Activated T-helper 1 cell treated with anti-CD3 and anti-CD28 coated beads, Interleukin-12 subunit alpha, Interleukin-12 subunit beta, Interleukin-2, Interleukin-4 antibody, amounts not matched to agents 30 ng/mL and 10 ng/mL and 1 ng/mL, durations not matched to agents 14 hours and 24 hours and 36 hours (primary cell): ENCODE measurements around the gene IGF1R. TPM values are rescaled to one million over a fixed set of nuclear protein-coding genes. Genes with fewer than 3 reads are reported as not detected.

Source experiments
- DNase-seq: peaks from one replicate; pipeline ENCODE4 v3.0.0; 2021; ENCODE audit warnings: low spot score
- H3K27ac Mint-ChIP-seq: one replicate; pipeline ENCODE4 v1.8.0; 2021; ENCODE audit warnings: mild to moderate bottlenecking, mixed read lengths
- H3K27me3 Mint-ChIP-seq: one replicate; pipeline ENCODE4 v1.8.0; 2022; ENCODE audit warnings: mild to moderate bottlenecking, moderate library complexity, mixed read lengths; ENCODE audit not compliant: insufficient read depth
- H3K36me3 Mint-ChIP-seq: one replicate; pipeline ENCODE4 v1.8.0; 2021; ENCODE audit warnings: low read depth, mixed read lengths
- H3K4me1 Mint-ChIP-seq: one replicate; pipeline ENCODE4 v1.8.0; 2021; ENCODE audit warnings: low read depth, mixed read lengths
- H3K4me3 Mint-ChIP-seq: one replicate; pipeline ENCODE4 v1.8.0; 2021; ENCODE audit warnings: mild to moderate bottlenecking, moderate library complexity, mixed read lengths
- H3K9me3 Mint-ChIP-seq: one replicate; pipeline ENCODE4 v1.8.0; 2021; ENCODE audit warnings: mixed read lengths
- intact Hi-C: fragments of 100-400 bp; cut with micrococcal nuclease; formaldehyde crosslinking; loops from one replicate; pipeline ENCODE4 v1.15.1; 2024
- total RNA-seq: library from RNA; stranded (reverse); gene quantifications from 2 replicates; pipeline ENCODE4 v1.2.3, GENCODE V29; 2022

Gene IGF1R
- total RNA-seq, 1 donor from 2014 or later: 38.7 TPM

- Mint-ChIP-seq H3K4me1 (peaks cover 33% of the 10 kb centered on the region), H3K27me3 (no peaks in the 10 kb centered on the region), H3K27ac (no peak overlapping the region), H3K4me3 (no peak overlapping the region), H3K36me3 (no peaks in the 10 kb centered on the region), H3K9me3 (no peaks in the 10 kb centered on the region)
- DNase-seq: no peak
- intact Hi-C loops: no loop called here
These were observed 35.5 kb downstream of the IGF1R start for GRCh38 chr15:98683831-98684230.

GRCh38 chr15:98684436-98684835, 36.1 kb downstream of the IGF1R start:
- H3K27me3 Mint-ChIP-seq: no peaks in the 10 kb centered on the region
- no peak for DNase-seq
- H3K27ac Mint-ChIP-seq: no peak overlapping the region
- peaks cover 33% of the 10 kb centered on the region for H3K4me1 Mint-ChIP-seq
- no peaks in the 10 kb centered on the region for H3K9me3 Mint-ChIP-seq
- no peaks in the 10 kb centered on the region for H3K36me3 Mint-ChIP-seq
- H3K4me3 Mint-ChIP-seq: no peak overlapping the region
- intact Hi-C loops: no loop called here

DNA sequence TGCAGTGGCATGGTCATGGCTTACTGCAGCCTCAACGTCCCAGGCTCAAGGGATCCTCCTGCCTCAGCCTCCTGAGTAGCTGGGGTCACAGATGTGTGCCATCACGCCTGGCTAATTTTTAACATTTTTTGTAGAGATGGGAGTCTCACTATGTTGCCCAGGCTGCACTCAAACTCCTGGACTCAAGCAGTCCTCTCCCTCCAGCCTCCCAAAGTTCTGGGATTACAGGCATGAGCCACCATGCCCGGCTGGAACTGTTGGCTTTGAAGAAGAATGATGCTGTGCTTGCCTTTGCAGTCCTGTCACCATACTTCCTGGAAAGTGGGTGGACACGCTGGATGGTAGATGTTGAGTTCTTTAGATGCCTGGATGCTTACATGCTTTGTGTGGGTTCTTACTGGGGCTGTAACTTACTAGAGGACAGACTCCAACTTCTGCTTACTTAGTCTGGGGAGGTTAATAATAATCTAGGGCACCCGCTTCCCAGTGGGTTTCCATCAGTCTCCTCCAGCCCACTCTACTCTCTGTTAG, 36.7 kb downstream of the IGF1R start:
- Mint-ChIP-seq H3K4me3 (no peak overlapping the region), H3K27ac (no peak overlapping the region), H3K36me3 (no peaks in the 10 kb centered on the region), H3K27me3 (no peaks in the 10 kb centered on the region), H3K4me1 (peaks cover 33% of the 10 kb centered on the region), H3K9me3 (no peaks in the 10 kb centered on the region)
- intact Hi-C loops: no loop called here
- DNase-seq: no peak

DNA sequence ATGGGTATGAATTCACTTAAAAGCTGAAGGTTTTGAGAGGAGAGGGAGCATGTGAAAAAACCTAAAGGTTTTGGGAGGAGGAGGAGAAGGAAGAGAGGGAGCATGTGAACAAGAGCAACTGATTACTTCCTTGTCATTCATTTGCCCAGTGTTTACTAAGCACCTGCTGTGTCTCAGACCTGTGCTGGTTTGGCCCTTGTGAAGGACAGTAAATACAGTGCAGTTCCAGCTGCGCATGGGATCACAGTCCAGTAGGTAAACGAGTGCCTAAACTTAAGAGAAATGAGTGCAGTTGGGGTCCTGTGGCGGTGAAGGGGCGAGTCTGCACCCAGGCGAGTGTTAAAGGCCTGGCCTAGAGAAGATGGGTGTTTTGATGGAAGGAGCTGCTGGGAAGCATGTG, 38.6 kb downstream of the IGF1R start:
- no peak overlapping the region for H3K4me3 Mint-ChIP-seq
- H3K36me3 Mint-ChIP-seq: no peaks in the 10 kb centered on the region
- H3K4me1 Mint-ChIP-seq: peaks cover 29% of the 10 kb centered on the region
- no peak for DNase-seq
- no peaks in the 10 kb centered on the region for H3K27me3 Mint-ChIP-seq
- H3K27ac Mint-ChIP-seq: no peak overlapping the region
- intact Hi-C loops: no loop called here
- no peaks in the 10 kb centered on the region for H3K9me3 Mint-ChIP-seq

DNA sequence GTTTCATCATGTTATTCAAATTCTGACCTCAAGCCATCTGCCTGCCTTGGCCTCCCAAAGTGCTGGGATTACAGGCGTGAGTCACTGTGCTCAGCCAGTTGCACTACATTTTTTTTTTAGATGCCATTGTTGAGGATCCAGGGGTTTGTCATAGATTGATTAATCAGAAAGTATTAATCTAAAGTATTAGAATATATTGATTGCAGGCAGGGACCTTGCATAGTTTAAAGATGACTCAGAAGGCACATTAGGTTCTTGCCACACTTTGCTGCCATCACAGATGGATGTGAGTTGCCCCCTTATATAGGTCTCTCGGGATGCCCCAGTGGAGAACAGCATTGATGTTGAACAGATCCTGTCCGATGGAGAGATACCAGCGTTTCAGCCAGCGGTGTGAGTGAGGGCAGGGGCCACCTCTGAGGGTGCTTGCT, 41.1 kb downstream of the IGF1R start:
- H3K27ac Mint-ChIP-seq: no peak overlapping the region
- no peaks in the 10 kb centered on the region for H3K9me3 Mint-ChIP-seq
- DNase-seq: no peak
- peaks cover 15% of the 10 kb centered on the region for H3K4me1 Mint-ChIP-seq
- H3K4me3 Mint-ChIP-seq: no peak overlapping the region
- no peaks in the 10 kb centered on the region for H3K27me3 Mint-ChIP-seq
- no peaks in the 10 kb centered on the region for H3K36me3 Mint-ChIP-seq
- intact Hi-C loops: no loop called here

GRCh38 chr15:98690272-98690950, 42.1 kb downstream of the IGF1R start:
- Mint-ChIP-seq H3K27me3 (no peaks in the 10 kb centered on the region), H3K4me3 (no peak overlapping the region), H3K36me3 (no peaks in the 10 kb centered on the region), H3K4me1 (peaks cover 14% of the 10 kb centered on the region), H3K9me3 (no peaks in the 10 kb centered on the region), H3K27ac (no peak overlapping the region)
- intact Hi-C loops: no loop called here
- DNase-seq: no peak

DNA sequence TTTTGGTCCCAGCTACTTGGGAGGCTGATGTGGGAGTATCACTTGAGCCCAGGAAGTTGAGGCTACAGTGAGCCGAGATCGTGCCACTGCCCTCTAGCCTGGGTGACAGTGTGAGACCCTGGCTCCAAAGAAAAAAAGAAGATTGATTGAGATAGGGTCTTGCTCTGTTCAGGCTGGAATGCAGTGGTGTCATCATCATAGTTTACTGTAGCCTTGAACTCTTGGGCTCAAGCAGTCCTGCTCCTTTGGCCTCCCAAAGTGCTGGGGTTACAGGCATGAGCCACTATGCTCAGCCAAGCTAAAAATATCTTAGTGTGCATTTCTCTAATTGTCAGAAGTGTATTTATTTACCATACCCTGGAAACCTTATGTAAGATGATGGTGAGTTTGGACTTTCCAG, 43.9 kb downstream of the IGF1R start:
- peaks cover 7% of the 10 kb centered on the region for H3K4me1 Mint-ChIP-seq
- H3K27me3 Mint-ChIP-seq: no peaks in the 10 kb centered on the region
- H3K4me3 Mint-ChIP-seq: no peak overlapping the region
- intact Hi-C loops: no loop called here
- no peaks in the 10 kb centered on the region for H3K36me3 Mint-ChIP-seq
- DNase-seq: no peak
- H3K27ac Mint-ChIP-seq: no peak overlapping the region
- H3K9me3 Mint-ChIP-seq: no peaks in the 10 kb centered on the region

DNA sequence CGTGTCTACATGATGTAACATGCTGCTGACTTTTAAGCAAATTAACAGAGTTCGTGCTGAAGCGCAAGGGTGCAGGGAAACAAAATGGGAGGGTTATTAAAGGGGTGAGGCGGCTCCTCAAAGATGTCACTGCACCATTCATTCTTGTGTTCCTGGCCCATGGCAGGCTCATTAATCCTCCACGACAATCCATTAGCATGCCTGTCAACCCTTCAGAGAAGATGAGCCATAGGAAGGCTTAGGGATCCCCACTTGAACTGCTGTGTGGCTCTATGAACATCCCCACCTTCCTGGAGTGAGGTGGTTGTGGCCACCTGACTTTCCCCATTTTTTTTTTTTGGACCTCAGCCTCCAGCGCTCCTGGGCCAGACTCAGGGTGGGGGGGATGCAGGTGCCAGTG, 45.8 kb downstream of the IGF1R start:
- no peak overlapping the region for H3K4me3 Mint-ChIP-seq
- intact Hi-C loops: no loop called here
- peaks cover 11% of the 10 kb centered on the region for H3K4me1 Mint-ChIP-seq

DNA sequence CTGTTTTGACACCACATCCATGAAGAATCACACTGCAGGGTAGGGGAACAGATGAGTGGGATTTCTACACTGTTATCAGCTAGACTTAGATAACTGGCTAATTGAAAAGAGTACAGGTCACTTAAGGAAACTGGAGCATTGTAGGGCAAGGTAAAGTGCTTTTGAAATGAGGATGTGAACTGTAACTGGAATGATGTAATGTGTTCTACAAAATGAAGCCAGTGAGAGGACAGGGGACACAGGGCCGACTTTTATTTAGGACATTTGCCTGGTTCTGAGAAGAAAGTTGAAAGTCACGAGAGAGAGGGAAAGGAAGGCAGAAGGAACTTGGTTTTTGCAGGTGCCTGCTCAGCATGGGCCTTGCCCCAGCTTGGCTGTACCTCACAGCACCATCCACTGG, 50.5 kb downstream of the IGF1R start:
- no peaks in the 10 kb centered on the region for H3K36me3 Mint-ChIP-seq
- no peaks in the 10 kb centered on the region for H3K9me3 Mint-ChIP-seq
- peak overlapping the region; percentile 68 for H3K27ac Mint-ChIP-seq
- peaks cover 37% of the 10 kb centered on the region for H3K4me1 Mint-ChIP-seq
- no peak overlapping the region for H3K4me3 Mint-ChIP-seq
- DNase-seq: no peak
- no peaks in the 10 kb centered on the region for H3K27me3 Mint-ChIP-seq
- intact Hi-C loops: loop anchor here (1.0 to 5.0 kb wide), 3 partner anchors 29 to 46 kb away; no protein-coding TSS in a partner anchor

More for the DNA sequence above, 45.8 kb downstream of the IGF1R start:
- no peak overlapping the region for H3K27ac Mint-ChIP-seq
- no peaks in the 10 kb centered on the region for H3K27me3 Mint-ChIP-seq
- no peaks in the 10 kb centered on the region for H3K9me3 Mint-ChIP-seq
- H3K36me3 Mint-ChIP-seq: no peaks in the 10 kb centered on the region
- DNase-seq: no peak

- peak overlapping the region; percentile 30 for H3K4me3 Mint-ChIP-seq
- H3K36me3 Mint-ChIP-seq: no peaks in the 10 kb centered on the region
- no peaks in the 10 kb centered on the region for H3K27me3 Mint-ChIP-seq
- DNase-seq: no peak
- intact Hi-C loops: loop anchor here (1.0 to 5.0 kb wide), 4 partner anchors 31 to 48 kb away; no protein-coding TSS in a partner anchor
- H3K9me3 Mint-ChIP-seq: no peaks in the 10 kb centered on the region
- H3K27ac Mint-ChIP-seq: peak overlapping the region; percentile 76
- peaks cover 37% of the 10 kb centered on the region for H3K4me1 Mint-ChIP-seq
These were observed 51.5 kb downstream of the IGF1R start for GRCh38 chr15:98699591-98700424.

DNA sequence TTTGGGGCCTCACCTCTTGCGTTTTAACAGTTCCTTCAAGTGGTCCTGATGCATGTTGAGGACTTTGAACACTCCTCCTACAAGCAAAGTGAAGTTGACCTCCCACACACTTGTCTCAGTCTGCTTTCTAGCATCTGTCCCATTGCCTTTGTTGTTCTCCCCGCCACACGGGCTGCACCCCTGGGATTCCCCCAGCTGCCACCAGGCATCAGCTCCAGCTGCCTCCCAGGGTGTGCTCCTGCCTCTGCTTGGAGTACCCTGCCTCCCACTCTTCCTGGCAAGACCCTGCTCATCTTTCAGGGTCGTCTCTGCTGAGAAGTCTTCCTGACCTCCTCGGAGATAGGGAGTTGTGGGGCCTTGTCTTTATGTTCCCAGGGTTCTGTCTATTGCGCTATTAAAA, 52.2 kb downstream of the IGF1R start:
- H3K4me3 Mint-ChIP-seq: no peak overlapping the region
- intact Hi-C loops: loop anchor here (5.0 kb wide), 1 partner anchor 42 kb away; no protein-coding TSS in a partner anchor
- no peak for DNase-seq

DNA sequence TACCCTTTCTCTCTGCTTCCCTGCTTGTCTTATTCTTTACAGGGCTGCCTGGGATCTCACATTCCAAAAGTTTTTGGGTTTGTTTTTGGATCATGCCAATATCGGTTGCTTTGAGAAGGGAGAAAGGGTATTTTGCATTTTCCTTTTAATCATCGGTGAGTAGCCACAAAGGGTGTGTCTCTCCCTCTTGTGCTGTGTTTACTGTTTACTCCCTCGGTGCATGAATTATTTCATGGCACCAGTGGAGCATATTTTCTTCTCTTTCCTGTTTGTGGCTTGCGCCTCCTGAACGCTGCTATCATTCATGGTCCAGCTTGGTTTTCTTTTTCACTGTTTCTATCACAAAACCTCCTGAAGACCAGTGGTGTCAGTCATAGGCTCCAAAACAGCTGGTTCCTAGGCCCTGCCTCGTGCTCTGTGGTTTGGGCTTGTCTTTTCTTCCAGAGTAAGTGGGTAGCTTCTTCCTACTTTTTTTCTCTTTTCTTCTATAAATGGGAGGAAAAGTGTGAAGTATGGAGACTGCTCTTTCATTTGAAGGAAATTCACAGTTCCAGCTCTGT, 54.9 kb downstream of the IGF1R start:
- Mint-ChIP-seq H3K4me3 (no peak overlapping the region), H3K27ac (no peak overlapping the region), H3K9me3 (no peaks in the 10 kb centered on the region), H3K4me1 (peaks cover 36% of the 10 kb centered on the region), H3K36me3 (no peaks in the 10 kb centered on the region), H3K27me3 (no peaks in the 10 kb centered on the region)
- intact Hi-C loops: loop anchor here (5.0 kb wide), 1 partner anchor 39 kb away; no protein-coding TSS in a partner anchor
- DNase-seq: no peak

More for the DNA sequence above, 52.2 kb downstream of the IGF1R start:
- Mint-ChIP-seq H3K4me1 (peaks cover 37% of the 10 kb centered on the region), H3K27ac (peak overlapping the region; percentile 76), H3K9me3 (no peaks in the 10 kb centered on the region), H3K27me3 (no peaks in the 10 kb centered on the region), H3K36me3 (no peaks in the 10 kb centered on the region)

DNA sequence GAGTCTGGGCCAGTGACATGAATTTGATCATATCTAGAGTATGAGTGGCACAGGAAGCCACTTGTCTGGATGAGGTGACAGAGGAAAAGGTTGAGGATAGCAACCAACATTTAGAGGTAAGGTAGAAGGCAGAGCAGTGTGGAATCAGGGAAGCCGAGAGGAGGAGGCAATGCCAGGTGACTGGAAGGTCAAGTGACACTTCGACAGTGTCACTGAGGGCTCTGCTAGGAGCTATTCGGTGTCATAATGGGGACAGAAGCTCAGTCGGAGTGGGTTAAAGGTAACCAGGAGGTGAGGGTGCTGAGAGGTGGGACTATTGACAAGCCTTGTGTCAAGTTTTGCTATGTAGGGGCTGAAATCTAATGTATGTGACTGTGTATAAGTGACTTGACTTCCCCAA, 56.7 kb downstream of the IGF1R start:
- Mint-ChIP-seq H3K27ac (no peak overlapping the region), H3K27me3 (no peaks in the 10 kb centered on the region), H3K36me3 (no peaks in the 10 kb centered on the region), H3K9me3 (no peaks in the 10 kb centered on the region), H3K4me1 (peaks cover 22% of the 10 kb centered on the region), H3K4me3 (no peak overlapping the region)
- no peak for DNase-seq
- intact Hi-C loops: no loop called here
